Measurements from ENCODE around the gene BMS1.
"Not testable (repeated sequence)": the region's sequence is repeated elsewhere in the genome, so short reads cannot be mapped to it uniquely, and the experiment has no call there.

Gene BMS1, protein sequence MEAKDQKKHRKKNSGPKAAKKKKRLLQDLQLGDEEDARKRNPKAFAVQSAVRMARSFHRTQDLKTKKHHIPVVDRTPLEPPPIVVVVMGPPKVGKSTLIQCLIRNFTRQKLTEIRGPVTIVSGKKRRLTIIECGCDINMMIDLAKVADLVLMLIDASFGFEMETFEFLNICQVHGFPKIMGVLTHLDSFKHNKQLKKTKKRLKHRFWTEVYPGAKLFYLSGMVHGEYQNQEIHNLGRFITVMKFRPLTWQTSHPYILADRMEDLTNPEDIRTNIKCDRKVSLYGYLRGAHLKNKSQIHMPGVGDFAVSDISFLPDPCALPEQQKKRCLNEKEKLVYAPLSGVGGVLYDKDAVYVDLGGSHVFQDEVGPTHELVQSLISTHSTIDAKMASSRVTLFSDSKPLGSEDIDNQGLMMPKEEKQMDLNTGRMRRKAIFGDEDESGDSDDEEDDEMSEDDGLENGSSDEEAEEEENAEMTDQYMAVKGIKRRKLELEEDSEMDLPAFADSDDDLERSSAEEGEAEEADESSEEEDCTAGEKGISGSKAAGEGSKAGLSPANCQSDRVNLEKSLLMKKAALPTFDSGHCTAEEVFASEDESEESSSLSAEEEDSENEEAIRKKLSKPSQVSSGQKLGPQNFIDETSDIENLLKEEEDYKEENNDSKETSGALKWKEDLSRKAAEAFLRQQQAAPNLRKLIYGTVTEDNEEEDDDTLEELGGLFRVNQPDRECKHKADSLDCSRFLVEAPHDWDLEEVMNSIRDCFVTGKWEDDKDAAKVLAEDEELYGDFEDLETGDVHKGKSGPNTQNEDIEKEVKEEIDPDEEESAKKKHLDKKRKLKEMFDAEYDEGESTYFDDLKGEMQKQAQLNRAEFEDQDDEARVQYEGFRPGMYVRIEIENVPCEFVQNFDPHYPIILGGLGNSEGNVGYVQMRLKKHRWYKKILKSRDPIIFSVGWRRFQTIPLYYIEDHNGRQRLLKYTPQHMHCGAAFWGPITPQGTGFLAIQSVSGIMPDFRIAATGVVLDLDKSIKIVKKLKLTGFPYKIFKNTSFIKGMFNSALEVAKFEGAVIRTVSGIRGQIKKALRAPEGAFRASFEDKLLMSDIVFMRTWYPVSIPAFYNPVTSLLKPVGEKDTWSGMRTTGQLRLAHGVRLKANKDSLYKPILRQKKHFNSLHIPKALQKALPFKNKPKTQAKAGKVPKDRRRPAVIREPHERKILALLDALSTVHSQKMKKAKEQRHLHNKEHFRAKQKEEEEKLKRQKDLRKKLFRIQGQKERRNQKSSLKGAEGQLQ
- total RNA-seq: 85.9 to 142 reads per million in 2 donors

DNA sequence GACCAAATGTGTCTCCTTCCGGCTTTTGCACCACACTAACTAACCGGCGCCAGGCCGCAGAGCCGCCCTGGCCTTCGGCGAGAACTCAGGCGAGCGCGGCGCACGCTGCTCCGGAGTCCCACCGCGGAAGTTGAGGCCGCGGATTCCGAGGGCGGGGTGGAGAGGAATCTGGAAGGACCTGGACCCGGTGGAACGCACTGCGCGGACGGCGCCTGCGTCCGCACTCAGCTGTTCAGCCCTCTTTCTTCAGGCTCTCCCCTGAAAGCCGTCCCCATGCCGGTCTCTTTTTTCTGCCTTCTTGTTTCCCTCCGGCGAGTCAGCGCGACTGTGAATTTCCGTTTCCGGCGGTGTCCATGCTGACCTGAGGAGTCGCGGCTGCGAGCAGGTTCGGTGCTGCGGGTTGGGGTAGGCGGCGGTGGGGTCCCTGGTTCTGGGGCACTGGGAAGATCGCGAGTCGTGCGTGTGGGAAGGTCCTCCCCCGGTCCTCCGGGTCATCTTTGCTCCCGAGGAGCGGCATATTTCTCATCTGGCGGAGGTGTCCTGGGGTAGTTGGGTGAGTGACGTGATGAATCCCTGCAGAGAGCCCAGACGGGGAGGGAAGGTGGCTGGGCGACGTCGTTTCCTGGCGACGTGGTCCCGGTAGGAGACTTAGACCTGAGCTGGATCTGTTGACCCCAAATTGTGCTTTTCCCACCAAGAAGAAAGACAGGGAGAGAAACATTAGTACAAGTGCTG lies at the start of gene BMS1:
TSS of gene BMS1 (plus strand) at position 350 of the 735 bp plus-strand sequence. CDS start 1,600 bp downstream, outside the sequence.
- DNase-seq: peak; percentile 71

DNA sequence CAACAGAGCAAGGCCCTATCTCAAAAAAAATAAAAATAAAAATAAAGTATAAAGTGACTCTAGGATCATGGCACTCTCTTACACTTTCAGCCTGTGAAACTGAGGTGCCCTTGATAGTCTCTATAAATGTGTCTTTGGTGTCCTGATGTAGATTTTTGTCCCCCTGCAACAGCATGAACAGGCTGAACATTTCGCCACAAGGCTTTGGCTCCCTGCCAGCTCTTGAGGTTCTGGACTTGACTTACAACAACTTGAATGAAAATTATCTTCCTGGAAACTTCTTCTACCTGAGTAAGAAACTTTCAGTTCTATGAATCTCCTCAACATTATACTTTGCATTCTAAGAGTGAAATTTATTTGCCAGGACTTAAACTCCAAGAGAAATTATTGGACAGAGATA lies 48.1 kb upstream of the BMS1 start:
- DNase-seq: no peak

DNA sequence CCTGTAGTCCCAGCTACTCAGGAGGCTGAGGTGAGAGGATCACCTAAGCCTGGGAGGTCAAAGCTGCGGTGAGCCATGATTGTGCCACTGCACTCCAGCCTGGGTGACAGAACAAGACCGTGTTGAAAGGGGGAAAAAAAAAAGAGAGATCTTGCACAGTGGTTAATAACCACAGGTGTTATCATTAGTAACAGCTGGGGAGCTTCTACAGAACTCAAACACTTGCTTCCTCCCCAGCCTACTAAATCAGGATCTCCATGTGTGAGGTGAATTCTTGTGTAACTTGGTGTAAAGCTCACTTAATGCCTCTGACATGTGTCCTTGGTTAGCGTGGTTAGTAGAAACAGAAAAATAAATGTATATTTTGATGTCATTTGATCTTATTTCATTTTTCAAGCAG lies 43.9 kb upstream of the BMS1 start:
- DNase-seq: no peak

DNA sequence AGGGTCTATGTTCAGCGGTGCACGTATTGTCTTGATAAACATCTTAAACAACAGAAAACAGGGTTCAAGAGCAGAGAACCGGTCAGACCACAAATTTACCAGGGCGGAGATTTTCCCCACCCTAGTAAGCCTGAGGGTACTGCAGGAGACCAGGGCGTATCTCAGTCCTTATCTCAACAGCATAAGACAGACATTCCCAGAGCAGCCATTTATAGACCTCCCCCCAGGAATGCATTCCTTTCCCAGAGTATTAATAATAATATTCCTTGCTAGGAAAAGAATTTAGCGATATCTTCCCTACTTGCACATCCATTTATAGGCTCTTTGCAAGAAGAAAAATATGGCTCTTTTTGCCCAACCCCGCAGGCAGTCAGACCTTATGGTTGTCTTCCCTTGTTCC lies 41.1 kb upstream of the BMS1 start:
- DNase-seq: not testable (repeated sequence)

DNA sequence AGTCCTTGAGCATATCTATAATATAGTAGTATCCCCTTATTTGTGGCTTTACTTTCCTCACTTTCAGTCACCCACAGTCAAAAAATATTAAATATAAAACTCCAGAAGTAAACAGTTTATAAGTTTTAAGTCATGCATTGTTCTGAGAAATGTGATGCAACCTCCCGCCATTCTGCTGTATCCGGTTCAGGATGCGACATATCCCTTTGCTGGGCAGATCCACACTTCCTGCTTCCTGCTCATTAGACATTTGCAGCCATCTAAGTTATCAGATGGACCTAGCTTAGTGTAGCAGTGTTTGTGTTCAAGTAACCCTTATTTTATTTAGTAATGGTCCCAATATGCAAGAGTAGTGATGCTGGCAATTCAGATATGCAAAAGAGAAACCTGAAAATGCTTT lies 38.9 kb upstream of the BMS1 start:
- DNase-seq: no peak

DNA sequence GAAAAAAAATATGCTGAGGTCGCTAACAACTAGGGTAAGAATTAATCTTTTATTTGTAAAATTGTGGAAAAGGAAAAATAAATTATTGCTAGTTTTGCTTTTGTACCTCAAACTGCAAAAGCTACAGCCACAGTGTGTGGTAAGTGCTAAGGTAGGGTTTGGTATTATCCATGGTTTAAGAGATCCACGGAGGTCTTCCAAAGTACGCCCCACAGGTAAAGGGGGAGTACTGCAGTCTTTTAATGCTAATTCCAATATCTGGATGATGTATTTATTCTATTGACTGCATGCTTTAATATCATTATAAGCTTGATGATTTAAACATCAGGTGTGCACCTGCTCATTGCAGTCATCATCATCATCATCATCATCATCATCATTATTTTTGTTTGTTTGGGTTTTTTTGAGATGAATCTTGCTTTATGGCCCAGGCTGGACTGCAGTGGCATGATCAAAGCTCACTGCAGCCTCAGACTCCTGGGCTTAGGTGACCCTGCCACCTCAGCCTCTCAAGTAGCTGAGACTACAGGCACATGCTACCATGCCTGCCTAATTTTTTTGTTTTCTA lies 38.4 kb upstream of the BMS1 start:
- DNase-seq: no peak

DNA sequence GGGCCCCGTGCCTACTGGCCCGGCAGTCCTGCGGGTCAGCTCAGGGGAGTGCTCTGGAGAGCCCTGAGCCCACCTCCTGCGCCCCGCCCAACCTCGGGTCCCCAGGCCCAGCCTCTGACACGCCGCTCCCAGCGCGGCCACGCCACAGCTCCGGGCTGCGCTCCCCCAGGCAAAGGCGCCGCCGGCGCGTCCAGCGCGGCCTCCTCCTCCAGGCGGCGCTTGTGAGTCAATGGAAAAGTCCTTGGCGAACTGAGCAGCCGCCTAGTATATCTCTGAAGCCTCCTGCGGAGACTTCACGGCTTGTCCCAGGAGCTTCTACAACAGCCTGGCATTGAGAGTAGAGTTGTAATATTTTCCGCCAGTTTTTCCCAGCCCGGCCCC lies 29.5 kb upstream of the BMS1 start:
- peak; percentile 63 for DNase-seq

DNA sequence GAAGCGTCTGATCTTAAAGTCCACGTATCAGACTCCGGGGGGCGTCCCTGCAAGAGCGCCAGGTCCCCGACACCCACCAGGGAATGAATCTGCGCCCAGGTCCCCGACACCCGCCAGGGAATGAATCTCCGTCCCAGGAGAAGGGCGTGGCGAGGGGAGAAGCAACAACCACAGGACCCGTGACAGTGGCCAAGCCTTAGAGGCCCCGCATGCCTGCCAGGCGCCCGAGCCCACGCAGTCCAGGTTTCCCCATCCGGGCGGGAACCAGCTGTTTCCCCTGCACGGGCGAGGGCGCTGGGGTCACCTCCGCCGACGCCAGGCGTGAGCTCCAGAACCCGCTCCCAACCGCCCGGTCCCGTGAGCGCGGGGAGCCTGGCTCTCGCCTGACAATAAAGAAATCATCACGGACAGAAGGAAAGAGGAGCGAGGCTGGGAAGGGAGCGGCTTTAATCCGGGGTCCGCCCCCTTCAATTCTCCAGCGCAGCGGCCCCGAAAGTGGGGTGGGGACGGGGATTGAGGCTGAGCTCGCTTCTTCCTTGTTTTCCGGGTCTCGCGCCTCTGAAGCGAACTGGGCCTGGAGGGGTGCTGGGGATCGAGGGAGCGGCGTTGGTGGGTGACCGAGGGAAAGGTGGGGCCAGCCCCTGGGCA lies 29.0 kb upstream of the BMS1 start:
- DNase-seq: no peak

DNA sequence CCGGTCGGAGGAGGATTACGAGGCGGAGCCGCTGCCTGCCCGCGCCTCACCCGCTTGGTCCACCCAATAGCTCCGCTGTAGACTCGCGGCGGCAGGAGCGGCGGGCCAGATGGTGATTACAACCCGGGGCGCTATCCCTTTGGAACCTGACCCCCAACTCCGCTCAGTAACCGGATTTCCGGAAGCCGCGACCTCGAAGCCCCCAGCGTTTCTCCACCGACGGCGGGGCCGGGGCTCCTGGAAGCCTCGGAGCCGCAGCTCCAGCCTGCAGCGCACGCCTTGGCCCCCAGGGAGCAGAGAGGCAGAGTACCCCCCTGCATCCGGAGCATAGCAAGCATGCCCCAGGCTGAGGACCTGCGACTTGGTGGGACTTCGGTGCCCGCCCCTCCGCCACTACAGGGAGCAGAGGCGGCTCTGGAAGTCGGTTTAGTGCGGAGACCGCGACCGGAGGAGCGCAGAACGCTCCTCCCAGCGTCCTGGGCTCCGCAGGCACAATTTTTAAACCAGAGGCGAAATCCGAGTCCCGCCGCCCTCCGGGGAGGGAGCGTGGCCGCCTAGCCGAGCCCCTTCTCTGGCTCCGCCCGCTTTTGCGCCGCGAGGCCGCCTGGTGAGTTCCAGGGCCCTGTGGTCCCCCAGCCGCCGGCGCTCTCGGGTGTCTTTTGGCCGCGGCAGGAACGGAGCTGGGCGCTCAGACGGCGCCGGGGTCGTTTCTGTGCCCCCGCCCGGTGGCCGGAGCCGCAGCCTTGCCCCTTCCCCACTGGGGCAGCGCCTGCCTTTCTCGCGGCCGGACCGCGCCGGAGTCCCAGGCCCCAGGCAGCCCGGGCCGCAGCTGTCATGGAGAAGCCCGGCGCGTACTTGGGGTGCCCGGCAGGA lies 28.2 kb upstream of the BMS1 start:
- DNase-seq: peak; percentile 4

DNA sequence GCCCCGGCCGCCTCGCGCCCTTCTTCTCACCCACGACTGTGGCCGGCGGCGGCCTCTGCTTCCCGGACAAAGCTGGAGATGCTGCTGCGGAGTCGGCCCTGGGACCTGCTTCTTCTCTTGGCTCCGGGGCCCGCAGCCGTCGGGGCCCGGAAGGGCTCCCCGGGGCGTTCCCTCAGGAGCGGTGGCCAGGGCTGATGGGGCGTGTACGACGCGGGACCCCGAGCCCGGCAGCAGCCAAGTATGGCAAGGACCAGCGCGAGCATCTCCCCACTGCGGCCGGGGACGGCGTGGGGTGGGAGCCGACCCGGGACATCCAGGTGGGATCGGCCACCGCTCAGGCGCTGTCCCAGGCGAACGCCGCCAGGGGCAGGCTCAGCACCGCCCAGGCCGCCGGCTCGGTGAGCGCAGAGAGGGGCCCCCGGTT lies 27.6 kb upstream of the BMS1 start:
- no peak for DNase-seq

DNA sequence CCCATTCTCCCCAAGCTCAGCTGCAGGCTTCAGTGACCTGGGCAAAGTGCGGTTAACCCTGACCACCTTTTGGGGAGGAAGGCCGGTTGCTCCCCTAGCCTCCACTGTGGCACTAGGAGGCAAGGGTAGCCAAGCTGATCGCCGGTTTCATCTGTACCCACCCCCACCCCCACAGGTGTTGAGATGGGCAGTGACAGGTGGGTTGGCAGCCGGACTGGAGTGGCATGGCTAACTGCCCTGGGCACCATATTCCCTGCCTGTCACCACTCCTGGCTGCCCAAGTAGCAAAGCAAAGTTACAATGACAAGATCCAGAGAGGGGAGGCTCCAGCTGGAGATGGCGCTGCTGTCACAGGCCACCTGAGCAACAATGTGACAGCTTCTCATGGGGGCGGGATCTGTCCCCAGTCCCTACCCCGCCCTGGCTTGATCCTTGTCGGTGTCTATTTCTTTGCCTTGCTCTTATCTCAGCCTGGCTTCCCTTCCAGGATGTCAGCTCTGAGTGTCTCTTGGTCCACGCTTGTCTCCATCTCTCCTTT lies 27.0 kb upstream of the BMS1 start:
- DNase-seq: no peak

DNA sequence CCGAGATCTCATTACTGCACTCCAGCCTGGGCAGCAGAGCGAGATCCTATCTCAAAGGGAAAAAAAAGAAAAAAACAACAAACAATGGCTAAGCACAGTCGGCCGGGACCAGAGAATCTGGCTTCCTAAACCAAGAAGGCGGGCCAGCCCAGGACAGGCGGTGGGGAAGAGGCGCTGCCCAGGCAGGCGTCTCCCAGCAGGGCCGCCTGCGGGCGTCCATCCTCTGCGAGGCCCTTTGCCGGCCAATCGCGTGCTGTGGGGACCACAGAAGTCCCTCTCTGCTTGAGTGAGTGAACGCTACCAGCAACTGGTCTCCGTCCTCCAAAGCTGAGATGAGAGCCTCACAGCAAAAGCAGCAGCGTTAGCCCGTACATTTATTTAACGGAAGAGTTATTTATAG lies 14.7 kb upstream of the BMS1 start:
- no peak for DNase-seq

DNA sequence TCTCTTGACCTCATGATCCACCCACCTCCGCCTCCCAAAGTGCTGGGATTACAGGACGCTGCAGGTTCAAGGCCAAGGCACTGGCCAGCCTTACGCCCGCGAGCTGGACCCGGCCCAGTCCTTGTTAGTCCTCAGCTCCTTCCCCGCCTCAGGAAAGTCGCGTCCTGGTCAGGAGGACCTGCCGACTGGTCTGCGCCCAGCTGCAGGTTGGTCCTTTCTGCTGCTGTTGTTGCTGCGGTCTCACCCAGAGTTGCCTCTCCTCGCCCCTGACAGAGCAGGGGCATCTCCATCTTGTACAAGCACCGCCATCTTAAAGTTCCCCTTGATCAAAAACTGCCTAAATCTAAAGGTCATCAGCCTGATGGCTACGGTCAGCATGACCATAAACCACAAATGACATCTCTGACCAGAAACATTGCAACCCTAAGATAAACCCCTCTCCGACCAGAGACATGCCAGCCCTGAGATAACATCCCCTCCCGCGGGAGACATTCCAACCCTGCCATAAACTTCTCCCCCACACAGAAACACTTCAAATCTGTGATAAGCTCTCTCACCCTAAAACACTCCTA lies 13.9 kb upstream of the BMS1 start:
- DNase-seq: no peak

DNA sequence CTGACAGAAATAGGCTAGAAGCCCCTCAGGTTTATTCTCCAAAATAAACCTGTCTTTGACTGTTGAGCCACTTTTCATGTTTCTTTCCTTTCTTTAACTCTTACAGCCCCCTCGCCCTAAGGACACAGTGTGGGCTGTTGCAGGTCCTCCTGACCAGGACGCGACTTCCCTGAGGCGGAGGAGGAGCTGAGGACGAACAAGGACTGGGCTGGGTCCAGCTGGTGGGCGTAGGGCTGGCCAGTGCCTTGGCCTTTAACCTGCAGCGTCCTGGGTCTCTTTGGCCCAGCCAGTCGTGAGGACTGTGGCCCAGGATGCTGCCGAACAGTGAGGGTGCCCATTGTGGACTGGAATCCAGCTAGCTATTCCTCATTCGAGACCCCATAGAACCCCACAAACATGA lies 13.4 kb upstream of the BMS1 start:
- no peak for DNase-seq

DNA sequence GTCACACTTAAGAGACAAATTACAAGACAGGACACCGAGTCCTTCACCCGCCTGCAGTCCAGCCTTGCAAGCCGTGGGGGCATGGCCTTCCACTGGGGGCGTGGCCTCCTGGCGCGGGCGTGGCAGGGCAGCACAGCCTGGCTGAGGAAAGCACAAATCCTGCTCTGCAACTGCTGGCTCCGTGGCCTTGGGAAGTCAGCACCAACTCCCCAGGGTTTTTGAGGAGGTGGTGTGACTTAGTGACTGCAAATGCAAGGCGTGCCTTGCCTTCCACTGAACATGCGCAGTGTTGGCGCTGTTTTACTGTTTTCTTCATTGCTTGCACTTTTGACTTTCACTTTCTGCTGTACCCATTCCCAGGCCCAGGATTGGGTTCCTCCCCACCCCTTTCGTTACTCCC lies 12.9 kb upstream of the BMS1 start:
- DNase-seq: no peak

DNA sequence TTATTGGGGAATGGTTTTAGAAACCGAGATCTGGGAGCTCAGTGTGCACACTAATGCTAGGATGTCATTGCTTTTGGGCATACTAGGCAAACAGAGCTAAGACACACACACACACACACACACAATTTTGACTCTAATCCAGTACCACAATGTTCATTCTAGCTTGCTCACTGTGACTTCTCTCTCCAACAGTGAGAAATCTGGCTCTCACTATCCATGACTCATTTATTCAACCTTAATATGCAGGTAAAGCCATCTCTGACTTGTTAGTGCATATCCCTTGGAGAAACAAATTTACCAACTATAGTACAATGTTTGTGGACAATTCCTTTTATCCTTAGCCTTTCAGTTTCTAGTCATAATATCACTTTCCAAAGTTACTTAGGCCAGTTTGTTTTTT lies 5.9 kb upstream of the BMS1 start:
- DNase-seq: no peak

DNA sequence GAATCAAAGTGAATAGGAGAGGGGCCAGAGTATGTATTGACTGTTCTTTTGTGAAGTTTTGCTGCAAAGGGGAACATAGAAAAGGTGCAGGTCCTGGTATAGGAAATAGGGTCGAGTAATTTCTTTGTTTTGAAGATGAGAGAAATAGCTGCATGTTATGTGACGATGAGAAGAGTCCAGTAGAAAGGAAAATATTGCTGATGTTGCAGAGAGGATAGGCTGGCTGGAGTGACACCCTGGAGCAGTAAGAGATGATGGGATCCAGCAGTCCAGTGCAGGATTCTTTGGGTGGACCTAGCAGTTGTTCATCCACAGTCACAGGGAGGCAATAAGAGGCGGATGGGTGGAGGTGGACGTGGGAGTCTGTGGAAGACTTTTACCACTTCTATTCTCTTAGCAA lies 2.1 kb upstream of the BMS1 start:
- no peak for DNase-seq

DNA sequence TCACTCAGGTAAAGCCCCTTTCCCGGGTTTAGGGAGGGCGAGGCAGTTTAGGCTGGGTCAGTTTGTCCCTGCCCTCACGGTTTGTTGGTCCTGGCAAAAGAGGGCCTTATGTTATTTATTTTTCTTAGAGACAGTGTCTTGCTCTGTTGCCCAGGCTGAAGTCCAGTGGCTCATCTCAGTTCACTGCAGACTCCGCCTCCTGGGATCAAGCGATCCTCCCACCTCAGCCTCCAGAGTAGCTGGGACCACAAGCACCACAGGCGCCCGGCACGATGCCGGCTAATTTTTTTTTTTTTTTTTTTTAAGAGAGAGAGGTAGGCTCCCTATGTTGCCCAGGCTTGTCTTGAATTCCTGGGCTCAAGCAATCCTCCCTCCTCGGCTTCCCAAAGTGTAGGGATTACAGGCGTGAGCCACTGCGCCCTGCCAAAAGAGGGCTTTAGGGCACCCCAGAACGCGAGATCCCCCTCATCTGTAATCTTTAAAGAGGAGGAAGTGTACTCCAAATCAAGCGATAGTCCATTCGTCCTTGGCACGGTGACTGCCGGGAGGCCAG lies 626 bp upstream of the BMS1 start:
- no peak for DNase-seq

DNA sequence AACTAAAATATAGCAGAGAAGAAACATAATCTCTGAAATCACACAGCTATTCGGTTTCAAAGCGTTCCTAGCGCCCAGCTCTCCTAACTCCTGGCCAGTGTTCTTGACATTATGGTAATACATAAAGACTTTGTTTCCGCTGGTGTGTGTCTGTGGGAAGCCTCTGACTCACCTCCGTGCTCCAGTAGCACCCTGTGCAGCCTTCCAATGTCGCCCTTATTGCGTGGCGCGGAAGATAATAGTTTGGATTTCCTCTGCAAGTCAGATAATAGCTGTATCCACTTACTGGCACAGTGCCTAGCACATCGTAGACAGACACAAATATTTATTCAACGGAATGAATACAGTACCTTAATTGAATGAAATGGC lies 570 bp downstream of the BMS1 start:
- DNase-seq: no peak

DNA sequence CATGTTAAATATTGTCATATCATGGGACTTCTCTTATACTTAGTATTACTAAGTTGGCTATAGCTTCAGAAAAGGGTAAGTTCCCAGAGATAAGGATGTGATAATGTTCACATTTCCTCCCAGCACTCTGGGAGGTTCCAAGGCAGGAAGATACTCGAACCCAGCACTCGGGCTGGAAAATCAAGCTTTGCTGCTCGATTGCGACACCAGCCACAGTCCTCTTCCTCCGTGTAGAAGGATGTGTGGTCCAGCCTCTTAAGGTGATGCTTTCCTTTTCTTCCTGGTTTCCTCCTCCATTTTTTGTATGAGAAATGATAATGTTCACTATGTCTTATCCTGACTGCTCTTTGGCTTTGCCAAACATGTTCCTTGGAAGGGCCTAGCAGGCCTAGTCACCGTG lies 3.2 kb downstream of the BMS1 start:
- DNase-seq: no peak

All from T-helper 9 cell (primary cell).